Prostate gland (tissue), 2 donors: Measurements from ENCODE around the gene SIX2. TPM values are rescaled to one million over a fixed set of nuclear protein-coding genes. Genes with fewer than 3 reads are reported as not detected.
"Not testable (repeated sequence)": the region's sequence is repeated elsewhere in the genome, so short reads cannot be mapped to it uniquely, and the experiment has no call there.

ENCODE experiments used
- DNase-seq: peaks from one replicate; pipeline ENCODE4 v3.0.0-alpha.2; 2019; ENCODE audit warnings: low spot score
- H3K27ac ChIP-seq, 2 donors: fragments of 200-600 bp; sonication (generic); 2 replicates each; pipeline ENCODE4 v1.5.1; 2017 to 2019
- H3K27me3 ChIP-seq: fragments of 200-600 bp; sonication (generic); replicated peaks from 2 replicates; pipeline ENCODE4 v1.5.1; 2019; ENCODE audit not compliant: insufficient read depth
- H3K36me3 ChIP-seq, 2 donors: fragments of 200-600 bp; sonication (generic); 1 replicate in 1 of 2; 2 replicates in 1 of 2; pipeline versions ENCODE4 v1.5.1 to v1.8.1; 2017 to 2019
- H3K4me1 ChIP-seq: fragments of 200-600 bp; sonication (generic); replicated peaks from 2 replicates; pipeline ENCODE4 v1.5.1; 2019
- H3K4me3 ChIP-seq, 2 donors: fragments of 200-600 bp; sonication (generic); 2 replicates each; pipeline ENCODE4 v1.5.1; 2017 to 2019
- H3K9me3 ChIP-seq: fragments of 200-600 bp; sonication (generic); 2 replicates; pipeline ENCODE4 v1.5.1; 2017
- POLR2A ChIP-seq: fragments of 450-650 bp; IDR thresholded peaks from one replicate; pipeline ENCODE4 v1.6.1; 2016; ENCODE audit warnings: antibody characterized with exemption, mild to moderate bottlenecking
- POLR2AphosphoS5 ChIP-seq: sonication (generic); formaldehyde crosslinking; IDR thresholded peaks from one replicate; pipeline ENCODE4 v1.6.1; 2017; ENCODE audit warnings: antibody characterized with exemption
- WGBS: methylation state at CpG from one replicate; pipeline ENCODE4 v1.1.5; 2018; 5-methylcytosine and 5-hydroxymethylcytosine counted together
- intact Hi-C: fragments of 100-400 bp; cut with DNase I; formaldehyde crosslinking; loops from one replicate; pipeline ENCODE4 v1.14.2; 2022
- total RNA-seq, 2 donors: library from RNA; depleted of rRNA; stranded (reverse); fragments of >200 nt; gene quantifications; one replicate each; pipeline ENCODE4 v1.1.0, GENCODE V29; 2016
- TF ChIP-seq, protein P1 (sequence below), 4 experiments: fragments of 200-600 bp in 2 of 4; fragments of 450-650 bp in 2 of 4; sonication (generic) in 2 of 4; IDR thresholded peaks; 1 replicate in 3 of 4; 2 replicates in 1 of 4; pipeline ENCODE4 v1.5.1; 2016 to 2019; ENCODE audit warnings: antibody characterized with exemption in 4 of 4, mild to moderate bottlenecking in 2 of 4, moderate library complexity in 2 of 4

The SIX2 gene
- total RNA-seq, 2 donors from 2014 or later = 1.8 to 5.1 TPM

DNA sequence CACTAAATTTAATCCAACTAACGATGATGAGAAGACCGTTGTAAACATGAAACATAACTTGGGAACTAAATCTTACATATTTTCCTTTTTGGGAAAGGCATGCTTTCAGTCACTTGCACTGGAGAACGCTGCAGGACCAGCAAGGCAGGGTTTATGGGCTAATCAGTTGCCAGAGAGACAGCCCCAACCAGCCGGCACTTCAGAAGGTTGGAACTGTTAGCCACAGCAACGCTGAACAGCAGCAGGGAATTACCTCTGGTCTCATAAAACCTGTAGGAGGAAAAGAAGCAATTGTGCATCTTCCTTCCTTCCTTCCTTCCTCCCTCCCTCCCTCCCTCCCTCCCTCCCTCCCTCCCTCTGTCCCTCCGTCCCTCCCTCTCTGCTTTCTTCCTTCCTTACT lies 33.9 kb upstream of the SIX2 start:
- Histone ChIP-seq H3K36me3 (no peaks in the 10 kb centered on the region), H3K9me3 (no peaks in the 10 kb centered on the region), H3K4me3 (no peak overlapping the region), H3K4me1 (no peaks in the 10 kb centered on the region), H3K27ac (no peak overlapping the region), H3K27me3 (no peaks in the 10 kb centered on the region)
- DNase-seq = peak; percentile 12
- 9% methylated on average over 6 of the region's 6 CpGs for WGBS
- TF ChIP-seq POLR2A = no peak
- TF ChIP-seq, protein P1, sequence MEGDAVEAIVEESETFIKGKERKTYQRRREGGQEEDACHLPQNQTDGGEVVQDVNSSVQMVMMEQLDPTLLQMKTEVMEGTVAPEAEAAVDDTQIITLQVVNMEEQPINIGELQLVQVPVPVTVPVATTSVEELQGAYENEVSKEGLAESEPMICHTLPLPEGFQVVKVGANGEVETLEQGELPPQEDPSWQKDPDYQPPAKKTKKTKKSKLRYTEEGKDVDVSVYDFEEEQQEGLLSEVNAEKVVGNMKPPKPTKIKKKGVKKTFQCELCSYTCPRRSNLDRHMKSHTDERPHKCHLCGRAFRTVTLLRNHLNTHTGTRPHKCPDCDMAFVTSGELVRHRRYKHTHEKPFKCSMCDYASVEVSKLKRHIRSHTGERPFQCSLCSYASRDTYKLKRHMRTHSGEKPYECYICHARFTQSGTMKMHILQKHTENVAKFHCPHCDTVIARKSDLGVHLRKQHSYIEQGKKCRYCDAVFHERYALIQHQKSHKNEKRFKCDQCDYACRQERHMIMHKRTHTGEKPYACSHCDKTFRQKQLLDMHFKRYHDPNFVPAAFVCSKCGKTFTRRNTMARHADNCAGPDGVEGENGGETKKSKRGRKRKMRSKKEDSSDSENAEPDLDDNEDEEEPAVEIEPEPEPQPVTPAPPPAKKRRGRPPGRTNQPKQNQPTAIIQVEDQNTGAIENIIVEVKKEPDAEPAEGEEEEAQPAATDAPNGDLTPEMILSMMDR (IDR thresholded peaks at IDR 0.05) = no peak
- no peak for TF ChIP-seq POLR2AphosphoS5
- intact Hi-C loops = no loop called here

- Histone ChIP-seq H3K4me1 (no peaks in the 10 kb centered on the region), H3K27ac (no peak overlapping the region), H3K27me3 (no peaks in the 10 kb centered on the region), H3K9me3 (no peaks in the 10 kb centered on the region), H3K4me3 (no peak overlapping the region), H3K36me3 (no peaks in the 10 kb centered on the region)
- 51% methylated on average over 2 of the region's 2 CpGs for WGBS
- intact Hi-C loops = no loop called here
- TF ChIP-seq, protein P1 (IDR thresholded peaks at IDR 0.05) = no peak
- TF ChIP-seq POLR2AphosphoS5 (no peak), POLR2A (no peak)
- no peak for DNase-seq
These were observed 33.1 kb upstream of the SIX2 start for GRCh38 chr2:45042401-45042800.

- H3K27ac ChIP-seq = no peak overlapping the region
- no peaks in the 10 kb centered on the region for H3K27me3 ChIP-seq
- no peaks in the 10 kb centered on the region for H3K36me3 ChIP-seq
- no peaks in the 10 kb centered on the region for H3K4me1 ChIP-seq
- TF ChIP-seq, protein P1 (IDR thresholded peaks at IDR 0.05) = no peak
- no peak for TF ChIP-seq POLR2A
- no peak for TF ChIP-seq POLR2AphosphoS5
- H3K9me3 ChIP-seq = no peaks in the 10 kb centered on the region
- DNase-seq = no peak
- intact Hi-C loops = no loop called here
- no peak overlapping the region for H3K4me3 ChIP-seq
These were observed 31.5 kb upstream of the SIX2 start for GRCh38 chr2:45040786-45041185.

DNA sequence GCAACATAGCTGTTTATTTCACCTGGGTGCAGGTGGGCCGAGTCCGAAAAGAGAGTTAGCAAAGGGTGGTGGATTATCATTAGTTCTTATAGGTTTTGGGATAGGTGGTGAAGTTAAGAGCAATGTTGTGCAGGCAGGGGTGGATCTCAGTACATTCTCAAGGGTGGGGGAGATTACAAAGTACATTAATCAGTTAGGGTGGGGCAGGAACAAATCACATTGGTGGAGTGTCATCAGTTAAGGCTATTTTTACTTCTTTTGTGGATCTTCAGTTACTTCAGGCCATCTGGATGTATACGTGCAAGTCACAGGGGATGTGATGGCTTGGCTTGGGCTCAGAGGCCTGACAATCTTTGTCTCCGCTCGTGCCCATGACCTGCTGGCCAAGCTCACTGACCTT lies 30.6 kb upstream of the SIX2 start:
- H3K36me3 ChIP-seq, H3K27ac ChIP-seq, H3K4me3 ChIP-seq, H3K27me3 ChIP-seq, H3K9me3 ChIP-seq, intact Hi-C loops, DNase-seq, H3K4me1 ChIP-seq: not testable (repeated sequence)
- WGBS = 62% methylated on average over 5 of the region's 5 CpGs

- H3K27me3 ChIP-seq, H3K27ac ChIP-seq, DNase-seq, H3K9me3 ChIP-seq, intact Hi-C loops, H3K4me1 ChIP-seq, H3K4me3 ChIP-seq, H3K36me3 ChIP-seq: not testable (repeated sequence)
- WGBS = 83% methylated on average over 5 of the region's 5 CpGs
These were observed 29.6 kb upstream of the SIX2 start for GRCh38 chr2:45038861-45039260.

- H3K27me3 ChIP-seq = no peaks in the 10 kb centered on the region
- H3K9me3 ChIP-seq = no peaks in the 10 kb centered on the region
- no peak overlapping the region for H3K4me3 ChIP-seq
- no peak for DNase-seq
- 93% methylated on average over 4 of the region's 4 CpGs for WGBS
- TF ChIP-seq POLR2A (no peak), POLR2AphosphoS5 (no peak)
- TF ChIP-seq, protein P1 (IDR thresholded peaks at IDR 0.05) = no peak
- H3K36me3 ChIP-seq = no peaks in the 10 kb centered on the region
- intact Hi-C loops = no loop called here
- H3K27ac ChIP-seq = no peak overlapping the region
- H3K4me1 ChIP-seq = no peaks in the 10 kb centered on the region
These were observed 24.1 kb upstream of the SIX2 start for GRCh38 chr2:45033302-45033701.
